GM18867 (cell line): ENCODE measurements around the gene HES1.
A peak's percentile ranks its signal among the peaks of the same experiment; 100 is the strongest.
"Not testable (repeated sequence)": the region's sequence is repeated elsewhere in the genome, so short reads cannot be mapped to it uniquely, and the experiment has no call there.

Experiments used
- ATAC-seq: cut with Tn5 transposase; IDR thresholded peaks from one replicate; pipeline ENCODE4 v1.9.1; 2021; ENCODE audit warnings: mild to moderate bottlenecking, moderate library complexity; ENCODE audit not compliant: unreplicated experiment

Gene HES1

GRCh38 chr3:194135806-194136518 is at the start of gene HES1:
HES1 (plus strand) TSS chr3:194136148; CDS start chr3:194136381, 233 bp downstream.
- peak; percentile 24 for ATAC-seq

GRCh38 chr3:194086388-194087075 is 49.4 kb upstream of the HES1 start:
- ATAC-seq: no peak

- ATAC-seq: no peak
These were observed 48.7 kb upstream of the HES1 start for GRCh38 chr3:194087280-194087679.

GRCh38 chr3:194087995-194088855 is 47.7 kb upstream of the HES1 start:
- no peak for ATAC-seq

- ATAC-seq: peak; percentile 55
These were observed 46.4 kb upstream of the HES1 start for GRCh38 chr3:194089357-194090177.

GRCh38 chr3:194090178-194090555 is 45.8 kb upstream of the HES1 start:
- ATAC-seq: not testable (repeated sequence)

- no peak for ATAC-seq
These were observed 45.2 kb upstream of the HES1 start for GRCh38 chr3:194090716-194091115.

GRCh38 chr3:194091141-194091540 is 44.8 kb upstream of the HES1 start:
- no peak for ATAC-seq

- ATAC-seq: not testable (repeated sequence)
These were observed 44.1 kb upstream of the HES1 start for GRCh38 chr3:194091897-194092296.

- no peak for ATAC-seq
These were observed 43.1 kb upstream of the HES1 start for GRCh38 chr3:194092881-194093301.

GRCh38 chr3:194093842-194094241 is 42.1 kb upstream of the HES1 start:
- no peak for ATAC-seq

- no peak for ATAC-seq
These were observed 40.5 kb upstream of the HES1 start for GRCh38 chr3:194095464-194095863.

GRCh38 chr3:194095902-194096301 is 40.0 kb upstream of the HES1 start:
- no peak for ATAC-seq

- no peak for ATAC-seq
These were observed 38.6 kb upstream of the HES1 start for GRCh38 chr3:194097141-194097882.

- no peak for ATAC-seq
These were observed 37.7 kb upstream of the HES1 start for GRCh38 chr3:194098081-194098842.

- no peak for ATAC-seq
These were observed 37.1 kb upstream of the HES1 start for GRCh38 chr3:194098843-194099183.

- ATAC-seq: no peak
These were observed 36.7 kb upstream of the HES1 start for GRCh38 chr3:194099215-194099614.

GRCh38 chr3:194100856-194101390 is 35.0 kb upstream of the HES1 start:
- ATAC-seq: peak; percentile 83
